NCI-H524 (cell line): ENCODE results near the gene CDH11.
A peak's percentile ranks its signal among the peaks of the same experiment; 100 is the strongest.

Experiments
- DNase-seq, 2 experiments: peaks; one replicate each; lab custom pipeline; 2025; lab: John Stamatoyannopoulos, UW

The CDH11 gene

GRCh38 chr16:65069766-65070165 is 52.1 kb downstream of the CDH11 start:
- DNase-seq: peak; percentile 6 to 55

GRCh38 chr16:65069065-65069464 is 52.8 kb downstream of the CDH11 start:
- no peak for DNase-seq

- peak; percentile 26 to 71 for DNase-seq
Measured at GRCh38 chr16:65068151-65068740, 53.6 kb downstream of the CDH11 start.

GRCh38 chr16:65066651-65067050 is 55.2 kb downstream of the CDH11 start:
- no peak for DNase-seq

GRCh38 chr16:65065031-65065430 is 56.8 kb downstream of the CDH11 start:
- DNase-seq: no peak

- no peak for DNase-seq
Measured at GRCh38 chr16:65064131-65064530, 57.7 kb downstream of the CDH11 start.

GRCh38 chr16:65062736-65063583 is 58.9 kb downstream of the CDH11 start:
- DNase-seq: no peak

GRCh38 chr16:65061935-65062518 is 59.8 kb downstream of the CDH11 start:
- no peak for DNase-seq

- no peak for DNase-seq
Measured at GRCh38 chr16:65061263-65061662, 60.6 kb downstream of the CDH11 start.

GRCh38 chr16:65059406-65059980 is 62.4 kb downstream of the CDH11 start:
- DNase-seq: no peak

GRCh38 chr16:65057184-65057583 is 64.7 kb downstream of the CDH11 start:
- DNase-seq: no peak

- DNase-seq: peak; percentile 56 to 76
Measured at GRCh38 chr16:65054457-65054856, 67.4 kb downstream of the CDH11 start.

GRCh38 chr16:65049679-65050078 is 72.2 kb downstream of the CDH11 start:
- DNase-seq: no peak

- DNase-seq: no peak
Measured at GRCh38 chr16:65045961-65046360, 75.9 kb downstream of the CDH11 start.

- DNase-seq: no peak
Measured at GRCh38 chr16:65044873-65045272, 77.0 kb downstream of the CDH11 start.

- no peak for DNase-seq
Measured at GRCh38 chr16:65044026-65044425, 77.8 kb downstream of the CDH11 start.

GRCh38 chr16:65042438-65043365 is 79.2 kb downstream of the CDH11 start:
- DNase-seq: no peak

GRCh38 chr16:65041667-65042066 is 80.2 kb downstream of the CDH11 start:
- DNase-seq: peak in 1 of 2 experiments; percentile 35

GRCh38 chr16:65038100-65038499 is 83.8 kb downstream of the CDH11 start:
- no peak for DNase-seq

- DNase-seq: no peak
Measured at GRCh38 chr16:65037556-65037955, 84.3 kb downstream of the CDH11 start.

GRCh38 chr16:65034915-65035314 is 86.9 kb downstream of the CDH11 start:
- peak in 1 of 2 experiments; percentile 38 for DNase-seq

- DNase-seq: no peak
Measured at GRCh38 chr16:65032387-65032786, 89.5 kb downstream of the CDH11 start.
